HG03159 (cell line): ENCODE measurements around the gene RPTOR.

Experiments used
- ATAC-seq: cut with Tn5 transposase; IDR thresholded peaks from one replicate; pipeline ENCODE4 v1.9.1; 2021; ENCODE audit warnings: mild to moderate bottlenecking, moderate library complexity; ENCODE audit not compliant: unreplicated experiment

Gene RPTOR

DNA sequence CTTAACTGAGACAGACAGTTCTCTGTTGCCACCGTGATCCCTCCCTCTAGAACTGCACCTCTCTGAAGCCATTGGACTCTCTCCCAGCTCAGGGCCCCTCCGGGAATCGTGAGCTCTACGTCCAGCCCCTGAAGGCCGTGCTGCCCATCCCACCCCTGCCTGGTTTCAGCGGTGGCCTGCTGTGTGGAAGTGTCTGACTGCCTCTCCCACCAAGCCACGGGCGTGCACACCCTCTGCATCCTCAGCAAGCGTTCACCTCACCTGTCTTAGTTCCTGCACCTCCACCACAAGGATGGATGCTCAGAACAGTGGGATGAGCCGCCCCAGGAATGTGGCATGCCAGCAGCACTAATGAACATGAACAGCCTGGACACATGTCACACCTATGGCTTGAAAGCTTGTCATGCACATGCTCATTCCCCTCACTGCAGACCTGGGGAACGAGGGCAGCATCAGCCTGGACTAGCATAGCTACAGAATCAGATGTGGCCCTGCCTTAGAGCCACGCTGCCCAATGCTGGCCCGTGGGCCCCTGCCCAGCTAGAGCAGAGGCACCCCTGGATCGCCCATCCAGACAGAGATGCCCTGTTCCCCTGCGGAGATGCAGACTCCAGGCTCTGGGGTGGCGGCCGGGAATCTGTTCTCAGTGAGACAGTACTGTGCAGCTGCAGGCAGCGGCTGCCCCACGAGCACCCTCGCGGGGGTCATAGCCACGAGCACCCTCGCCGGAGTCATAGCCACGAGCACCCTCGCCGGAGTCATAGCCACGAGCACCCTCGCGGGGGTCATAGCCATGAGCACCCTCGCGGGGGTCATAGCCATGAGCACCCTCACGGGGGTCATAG, 373.3 kb downstream of the RPTOR start:
- no peak for ATAC-seq

DNA sequence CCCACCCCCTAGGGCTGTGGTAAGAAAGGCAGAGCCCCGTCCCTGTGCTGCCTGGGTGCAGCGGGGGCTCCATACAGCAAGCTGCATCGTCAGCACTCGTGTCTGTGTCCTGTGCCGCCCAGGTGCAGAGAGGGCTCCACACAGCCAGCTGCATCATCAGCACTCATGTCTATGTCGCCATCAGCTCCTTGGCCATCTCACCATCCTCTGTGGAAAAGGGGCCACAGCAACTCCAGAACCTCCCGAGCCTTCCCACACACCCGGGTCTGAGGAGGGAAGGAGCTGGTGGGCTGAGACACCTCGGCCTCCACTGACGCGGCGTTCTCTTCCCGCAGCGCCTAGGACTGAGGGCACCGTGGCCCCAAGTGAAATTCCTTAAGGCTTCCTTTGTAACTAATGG, 374.1 kb downstream of the RPTOR start:
- ATAC-seq: no peak

DNA sequence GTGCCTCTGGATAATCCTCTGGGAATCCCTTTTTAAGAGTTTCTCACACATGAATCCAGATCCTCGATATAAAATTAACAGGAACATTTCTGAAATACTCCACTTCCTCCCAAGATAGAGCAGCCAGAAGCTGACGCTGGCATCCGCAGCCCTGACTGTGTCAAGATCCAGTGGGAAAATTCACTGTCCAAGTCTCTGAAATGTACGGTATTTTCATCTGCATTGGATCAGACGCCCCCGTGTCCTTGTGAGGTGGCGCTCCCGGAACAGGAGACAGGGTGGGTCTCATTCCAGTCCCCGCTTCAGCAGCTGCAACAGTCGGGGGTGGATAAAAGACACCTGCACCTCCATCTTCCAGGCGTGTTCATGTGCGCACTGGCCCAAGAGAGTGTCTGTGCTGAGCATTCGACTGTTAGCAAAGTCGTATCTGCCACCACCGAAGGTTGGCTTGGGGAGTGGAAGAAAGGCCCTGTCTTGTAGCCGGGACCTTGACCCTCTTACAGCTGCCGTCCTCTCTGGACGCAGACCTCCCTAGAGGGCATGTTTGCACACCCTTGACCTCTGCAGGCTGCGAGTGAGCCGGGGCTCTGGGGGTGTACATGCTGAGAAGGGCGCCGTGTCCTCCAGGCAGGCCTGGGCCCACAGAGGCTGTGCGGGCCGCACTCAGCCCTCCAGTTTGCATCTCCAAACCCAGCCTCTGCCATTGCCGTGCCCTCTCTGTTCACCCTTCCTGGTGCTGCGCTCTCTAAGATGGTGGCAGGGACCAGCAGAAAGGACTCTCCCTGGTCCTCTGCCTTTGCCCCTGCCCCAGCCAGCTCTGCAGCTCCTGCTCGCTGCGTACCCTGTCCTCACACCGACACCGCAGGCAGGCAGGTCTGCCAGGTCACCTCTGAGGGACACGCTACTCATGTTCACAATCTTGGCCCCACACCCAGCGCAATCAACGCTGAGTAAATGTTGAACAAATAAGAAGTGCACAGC, 375.0 kb downstream of the RPTOR start:
- ATAC-seq: no peak

DNA sequence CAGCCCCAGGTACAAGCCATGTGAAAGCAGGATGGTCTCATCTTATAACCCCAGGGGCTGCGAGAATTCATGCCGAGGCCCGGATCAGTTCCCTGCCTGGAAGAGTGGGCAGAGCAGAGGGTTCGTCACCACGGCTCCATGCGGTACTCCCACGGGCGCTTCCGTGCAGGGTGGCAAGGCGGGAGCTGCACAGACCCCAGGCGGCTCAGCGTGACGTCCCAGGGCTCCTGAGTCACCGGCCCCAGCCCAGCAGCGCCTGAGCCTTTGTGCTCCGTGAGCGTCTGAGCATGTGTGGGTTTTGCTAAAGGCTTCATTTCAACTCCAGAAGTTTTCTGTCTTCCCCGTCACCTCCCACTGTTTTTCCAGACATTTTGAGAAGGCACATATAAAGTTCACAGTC, 375.8 kb downstream of the RPTOR start:
- no peak for ATAC-seq

DNA sequence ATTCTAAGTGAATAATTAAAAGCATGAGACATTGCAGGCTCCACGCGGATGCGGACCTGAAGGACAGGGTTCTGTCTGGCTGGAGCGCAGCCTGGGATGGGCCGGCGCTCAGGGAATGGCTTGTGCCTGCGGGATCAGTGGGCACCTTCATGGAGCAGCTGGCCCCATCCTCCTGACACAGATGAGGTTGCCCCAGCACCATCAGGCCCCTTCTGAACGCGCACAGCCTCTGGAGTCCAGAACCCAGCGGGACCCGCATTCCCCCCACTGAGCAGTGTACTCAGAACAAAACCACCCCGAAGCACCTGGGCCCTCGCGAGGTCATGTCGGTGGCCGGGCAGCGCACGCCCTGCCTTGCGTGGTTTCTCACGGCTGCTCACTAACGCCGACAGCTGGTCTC, 376.5 kb downstream of the RPTOR start:
- no peak for ATAC-seq

DNA sequence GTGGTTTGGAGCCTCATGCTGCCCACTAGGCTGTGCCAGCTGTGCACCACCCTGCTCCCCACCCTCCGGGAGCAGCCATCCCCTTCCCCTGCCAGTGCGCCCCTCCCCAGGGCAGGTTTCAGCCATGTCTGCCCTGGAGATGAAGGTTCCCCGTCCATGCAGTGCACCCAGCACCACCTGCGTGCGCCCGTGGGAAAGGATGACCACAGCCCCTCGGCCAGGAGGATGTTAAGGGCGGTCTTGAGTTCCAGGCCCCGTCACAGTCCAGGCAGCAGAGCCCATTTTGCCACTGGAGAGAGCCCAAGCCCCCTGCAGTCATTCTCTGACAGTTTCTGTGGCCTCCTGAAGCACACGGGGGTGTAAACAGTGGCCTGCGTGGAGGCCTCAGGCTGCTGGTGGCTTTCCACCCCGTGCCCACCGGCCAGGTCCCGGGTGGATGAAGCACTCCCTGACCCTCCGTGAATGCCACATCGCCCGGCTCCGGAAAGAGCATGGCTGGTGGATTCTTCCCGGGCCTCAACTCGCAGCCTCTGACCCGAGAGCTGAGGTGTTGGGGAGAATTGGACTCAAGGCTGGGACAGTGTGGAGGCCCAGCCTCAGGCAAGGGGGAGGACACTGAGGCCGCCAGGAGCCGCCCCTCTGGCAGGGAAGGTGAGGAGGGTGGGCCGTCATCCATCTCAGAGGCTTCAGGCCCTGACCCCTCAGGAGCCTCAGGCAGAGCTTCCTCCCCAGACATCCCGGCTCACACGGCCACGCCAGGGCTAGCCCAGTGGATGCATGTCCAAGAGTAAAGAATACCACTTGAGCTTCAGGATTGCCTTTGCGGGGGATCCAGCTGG, 377.3 kb downstream of the RPTOR start:
- ATAC-seq: no peak

DNA sequence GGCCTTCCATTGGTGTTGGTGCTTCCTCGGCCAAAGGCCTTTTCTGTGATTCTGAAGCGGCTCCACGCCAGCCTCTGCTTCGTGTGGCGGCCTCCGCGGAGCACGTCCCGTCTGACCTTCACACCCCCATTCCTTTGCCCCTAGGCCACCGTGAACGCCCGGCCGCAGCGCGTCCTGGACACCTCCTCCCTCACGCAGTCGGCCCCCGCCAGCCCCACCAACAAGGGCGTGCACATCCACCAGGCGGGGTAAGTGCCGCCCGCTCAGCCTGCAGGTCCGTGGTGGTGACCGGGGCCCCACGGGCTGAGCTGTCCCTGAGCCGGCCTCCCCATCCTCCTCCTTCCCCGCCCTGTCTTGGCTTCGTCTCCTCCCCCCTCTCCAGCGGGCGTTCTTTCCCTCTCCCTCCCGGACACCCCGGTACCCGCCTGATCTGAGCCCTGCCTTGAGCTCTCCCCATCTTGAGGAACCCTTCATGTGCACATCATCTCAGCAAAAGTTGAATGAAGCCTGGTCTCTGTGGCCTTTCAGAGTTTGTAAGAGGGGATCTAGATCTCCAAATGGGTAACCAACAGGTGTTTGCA, 378.0 kb downstream of the RPTOR start:
- ATAC-seq: no peak

DNA sequence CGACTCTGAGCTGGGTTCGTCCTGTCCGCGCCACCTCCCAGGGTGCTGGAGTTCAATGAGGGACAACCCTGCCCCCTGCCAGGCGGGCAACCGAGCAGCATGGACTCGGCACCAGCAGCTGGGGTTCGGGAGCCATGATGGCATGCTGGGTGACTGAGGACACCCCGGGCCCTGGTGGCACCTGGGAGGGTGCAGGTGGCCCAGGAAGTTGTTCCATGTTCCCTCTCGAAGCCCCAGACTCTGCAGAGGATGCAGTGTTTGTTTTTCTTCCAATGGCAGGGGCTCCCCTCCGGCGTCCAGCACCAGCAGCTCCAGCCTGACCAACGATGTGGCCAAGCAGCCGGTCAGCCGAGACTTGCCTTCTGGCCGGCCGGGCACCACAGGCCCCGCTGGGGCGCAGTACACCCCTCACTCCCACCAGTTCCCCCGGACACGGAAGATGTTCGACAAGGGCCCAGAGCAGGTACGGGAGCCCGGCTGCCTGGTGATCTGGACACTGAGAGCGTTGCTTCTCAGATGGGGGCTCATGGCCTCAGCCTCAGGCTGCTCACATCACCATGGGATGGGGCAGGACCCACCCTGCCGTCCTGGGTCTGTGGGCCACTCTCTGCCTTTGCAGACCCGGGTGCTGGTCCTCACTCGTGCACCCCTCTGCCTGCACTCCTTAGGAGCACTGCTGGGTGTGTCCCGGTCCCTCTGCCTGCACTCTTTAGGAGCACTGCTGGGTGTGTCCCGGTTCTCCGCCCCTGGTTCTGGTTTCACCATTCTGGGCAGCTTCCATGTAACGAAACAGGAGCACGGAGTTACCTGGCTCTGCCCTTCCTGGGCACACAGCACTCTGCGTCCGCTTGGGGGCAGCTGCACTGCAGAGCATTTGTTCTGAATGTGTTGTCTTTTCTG, 378.8 kb downstream of the RPTOR start:
- ATAC-seq: no peak

DNA sequence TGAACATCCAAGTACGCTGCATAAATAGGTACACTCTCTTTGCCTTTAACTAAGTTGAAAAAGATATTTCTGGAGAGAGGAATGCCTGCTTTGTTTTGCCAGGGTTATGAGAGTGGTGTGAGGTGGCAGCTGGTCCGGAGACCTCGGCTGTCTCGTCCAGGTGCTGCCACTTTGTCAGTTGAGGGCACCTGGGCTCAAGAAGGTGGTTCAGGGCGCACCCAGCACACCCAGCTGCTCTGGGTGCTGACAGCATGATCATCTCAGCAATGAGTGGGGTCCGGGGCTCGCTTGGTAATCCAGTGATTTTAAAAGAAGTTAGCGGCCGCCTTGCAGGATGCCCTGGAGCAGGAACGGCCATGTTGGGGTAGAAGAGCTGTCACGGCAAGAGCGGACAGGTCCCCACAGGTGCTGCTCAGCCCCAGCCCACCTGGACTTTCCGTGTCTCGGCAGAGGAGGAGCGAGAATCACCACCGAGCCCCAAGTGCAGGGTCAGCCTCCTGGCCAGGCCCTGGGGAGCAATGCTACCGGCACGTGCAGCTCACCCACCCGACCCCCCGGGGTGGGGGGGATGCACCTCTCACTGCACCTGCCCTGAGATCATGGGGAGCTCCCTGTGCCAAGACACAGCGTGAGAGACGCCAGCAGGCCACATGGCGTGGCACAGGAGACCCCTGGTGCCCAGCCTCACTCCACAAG, 379.6 kb downstream of the RPTOR start:
- ATAC-seq: no peak

DNA sequence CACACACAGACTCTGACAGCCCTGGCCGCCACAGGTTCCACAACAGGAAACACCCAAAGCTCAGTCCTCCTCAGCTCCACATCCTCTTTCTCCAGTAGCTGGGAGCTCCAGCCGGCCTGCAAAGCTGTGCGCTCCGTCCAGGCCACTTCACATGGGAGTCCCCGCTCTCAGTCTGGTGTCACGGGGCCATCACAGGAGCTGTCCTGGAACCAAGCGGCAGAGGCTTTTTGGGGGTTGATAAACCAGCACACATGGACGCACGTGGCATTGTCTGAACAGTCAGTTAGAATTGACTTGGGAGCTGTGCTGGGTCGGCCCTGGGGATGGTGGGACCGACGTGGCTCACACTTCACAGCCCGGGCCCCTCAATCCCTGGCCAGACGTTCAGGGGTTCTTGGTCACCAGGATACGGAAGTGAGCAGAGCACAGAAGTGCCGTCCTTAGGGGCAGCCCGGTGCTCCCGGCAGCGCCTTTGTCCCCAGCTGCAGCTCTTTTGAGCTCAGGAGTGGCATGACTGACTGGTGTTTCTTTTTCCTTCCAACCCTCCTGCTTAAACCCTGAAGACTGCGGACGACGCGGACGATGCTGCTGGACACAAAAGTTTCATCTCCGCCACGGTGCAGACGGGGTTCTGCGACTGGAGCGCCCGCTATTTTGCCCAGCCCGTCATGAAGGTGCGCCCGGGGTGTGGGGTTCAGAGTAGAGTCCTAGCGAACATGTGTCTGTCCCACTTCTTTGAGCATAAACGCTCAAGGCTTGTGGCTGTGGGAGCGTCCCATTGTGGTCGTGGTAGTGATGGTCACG, 380.4 kb downstream of the RPTOR start:
- no peak for ATAC-seq

DNA sequence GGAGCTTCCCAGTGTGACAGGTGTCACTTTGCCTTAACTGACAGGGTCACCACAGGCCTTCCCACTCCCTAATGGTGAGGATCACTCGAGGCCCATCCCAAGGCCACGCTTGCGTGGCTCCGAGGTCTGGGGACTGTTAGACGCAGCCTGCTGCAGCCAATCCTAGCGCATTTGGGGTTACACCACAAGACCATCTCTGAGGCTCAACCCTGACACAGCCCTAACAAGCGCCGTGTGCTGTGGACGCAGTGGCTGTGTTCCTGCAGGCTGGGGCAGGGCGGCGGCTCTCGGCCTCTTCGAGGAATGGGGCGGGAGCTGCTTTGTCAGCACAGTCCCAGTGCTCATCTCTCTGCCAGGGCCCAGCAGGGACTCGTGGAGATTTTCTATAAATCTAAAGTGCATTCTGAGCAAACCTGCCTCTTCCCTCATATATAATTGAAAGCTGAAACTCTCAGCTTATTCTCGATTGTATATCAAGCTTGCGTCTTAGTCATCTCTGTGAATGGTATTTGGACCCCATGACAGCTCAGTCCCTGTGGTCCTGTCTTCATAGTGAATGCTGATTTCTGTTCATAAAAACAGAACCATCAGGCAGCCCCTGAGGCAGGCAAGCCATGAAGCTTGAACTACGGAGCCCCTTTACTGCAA, 381.2 kb downstream of the RPTOR start:
- no peak for ATAC-seq

DNA sequence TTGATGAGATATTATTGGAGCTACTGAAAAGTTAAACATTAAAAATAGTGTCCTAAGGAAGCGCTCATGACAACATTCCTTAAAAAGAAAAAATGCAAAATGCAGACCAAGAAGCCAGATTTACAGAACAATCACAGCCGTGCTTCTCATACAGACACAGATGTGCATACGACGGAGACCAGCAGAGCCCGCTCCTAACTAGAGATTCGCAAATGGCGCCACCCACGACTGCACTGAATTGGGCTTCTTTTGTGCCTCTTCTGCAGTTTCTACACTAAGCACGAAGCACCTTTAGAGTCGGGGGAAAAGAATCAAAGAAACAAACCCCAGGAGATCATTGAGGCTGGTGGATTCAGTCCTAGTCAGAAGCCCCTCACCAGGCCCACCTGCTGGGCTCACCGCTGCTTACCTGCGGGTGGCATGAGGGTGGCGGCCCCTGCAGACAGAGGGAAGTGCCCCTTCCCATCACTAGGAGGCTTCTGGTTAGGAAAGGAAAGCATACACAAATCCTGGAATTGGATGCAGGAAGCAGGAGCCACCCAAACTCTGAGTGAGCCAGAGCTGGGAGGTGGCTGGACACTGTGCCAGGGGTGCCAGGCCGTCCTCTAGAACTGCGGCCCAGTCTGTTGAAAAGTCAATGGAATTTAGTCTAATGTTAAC, 382.1 kb downstream of the RPTOR start:
- no peak for ATAC-seq

DNA sequence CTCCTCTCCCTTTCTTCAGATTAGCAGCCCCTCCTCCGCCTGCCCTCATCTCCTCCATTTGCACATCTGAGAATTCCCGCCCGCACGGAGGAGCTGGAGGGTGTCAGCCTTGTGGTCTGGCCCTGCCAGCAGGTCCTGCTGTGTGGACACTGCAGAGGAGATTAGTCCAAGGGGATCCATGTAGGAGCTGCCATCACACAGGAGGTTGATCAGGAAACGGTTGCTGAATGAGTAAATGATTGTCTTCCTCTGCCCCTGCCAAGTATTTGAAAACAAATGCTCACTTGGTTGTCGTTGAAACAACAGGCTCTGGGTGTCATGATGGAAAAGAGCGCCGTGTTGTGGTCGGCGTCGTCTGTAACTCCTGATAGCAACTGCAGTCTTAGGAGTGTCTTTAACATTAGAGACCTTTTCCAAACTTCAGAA, 383.2 kb downstream of the RPTOR start:
- no peak for ATAC-seq

DNA sequence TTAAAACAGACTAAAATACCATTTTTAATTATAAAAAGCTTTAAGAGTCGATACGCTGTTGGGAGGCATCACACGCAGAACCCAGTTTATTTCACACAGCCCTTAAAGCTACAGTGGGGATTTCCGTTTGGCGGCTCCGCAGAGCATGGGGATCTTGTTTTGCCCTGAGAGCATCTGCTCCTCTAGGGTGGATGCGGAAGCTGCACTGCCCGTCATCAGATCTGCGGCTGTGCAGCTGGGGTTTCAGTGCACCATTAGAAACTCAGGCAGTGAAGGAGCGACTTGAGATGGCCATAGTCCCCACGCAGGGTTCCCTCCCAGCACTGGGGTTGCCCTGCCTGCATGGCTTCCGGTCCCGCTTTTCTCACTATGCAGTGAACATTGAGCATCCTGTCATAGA, 384.8 kb downstream of the RPTOR start:
- no peak for ATAC-seq

DNA sequence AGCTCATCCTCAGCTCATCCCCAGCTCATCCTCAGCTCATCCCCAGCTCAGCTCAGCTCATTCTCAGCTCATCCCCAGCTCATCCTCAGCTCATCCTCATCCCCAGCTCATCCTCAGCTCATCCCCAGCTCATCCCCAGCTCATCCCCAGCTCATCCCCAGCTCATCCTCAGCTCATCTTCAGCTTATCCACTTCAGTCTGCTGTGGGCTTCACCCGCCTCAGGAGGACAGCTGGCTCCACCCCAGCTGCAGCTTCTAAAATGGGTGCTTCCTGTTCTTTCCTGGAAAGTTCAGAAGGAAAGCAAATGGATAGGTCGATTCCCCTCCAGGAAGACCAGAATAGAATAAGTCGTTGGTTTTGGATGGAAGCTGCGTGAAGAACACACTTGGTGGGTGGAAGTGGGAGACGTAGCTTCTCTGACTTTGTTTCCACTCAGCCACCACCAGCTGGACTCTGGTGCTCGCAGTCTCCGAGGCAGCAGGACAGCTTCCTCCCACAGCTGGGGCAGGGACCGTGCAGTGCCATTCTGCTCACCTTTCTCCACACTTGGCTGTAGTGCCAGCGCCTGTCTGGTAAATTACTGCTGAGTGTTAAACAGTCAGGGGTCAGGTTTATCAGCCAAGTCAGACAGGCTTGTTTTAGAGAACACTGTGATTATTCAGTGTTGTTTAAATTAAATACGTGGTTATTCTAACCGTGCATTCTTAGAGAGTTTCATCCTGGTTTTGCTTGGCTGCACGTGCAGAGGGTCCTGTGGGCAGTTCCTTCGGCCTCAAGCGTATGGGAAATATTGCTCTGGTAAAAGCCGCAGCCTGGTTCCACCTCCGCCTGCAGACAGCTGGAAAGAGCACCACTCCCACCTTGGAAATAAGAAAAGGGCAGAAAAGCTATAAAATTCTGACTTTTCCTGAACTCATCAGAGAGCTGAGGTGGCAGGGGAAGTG, 386.0 kb downstream of the RPTOR start:
- no peak for ATAC-seq
